HG03196 (cell line): ENCODE data around the gene SLC8B1.

Experiments used
- ATAC-seq: cut with Tn5 transposase; IDR thresholded peaks from one replicate; pipeline ENCODE4 v1.9.1; 2021; ENCODE audit not compliant: unreplicated experiment

Gene SLC8B1

DNA sequence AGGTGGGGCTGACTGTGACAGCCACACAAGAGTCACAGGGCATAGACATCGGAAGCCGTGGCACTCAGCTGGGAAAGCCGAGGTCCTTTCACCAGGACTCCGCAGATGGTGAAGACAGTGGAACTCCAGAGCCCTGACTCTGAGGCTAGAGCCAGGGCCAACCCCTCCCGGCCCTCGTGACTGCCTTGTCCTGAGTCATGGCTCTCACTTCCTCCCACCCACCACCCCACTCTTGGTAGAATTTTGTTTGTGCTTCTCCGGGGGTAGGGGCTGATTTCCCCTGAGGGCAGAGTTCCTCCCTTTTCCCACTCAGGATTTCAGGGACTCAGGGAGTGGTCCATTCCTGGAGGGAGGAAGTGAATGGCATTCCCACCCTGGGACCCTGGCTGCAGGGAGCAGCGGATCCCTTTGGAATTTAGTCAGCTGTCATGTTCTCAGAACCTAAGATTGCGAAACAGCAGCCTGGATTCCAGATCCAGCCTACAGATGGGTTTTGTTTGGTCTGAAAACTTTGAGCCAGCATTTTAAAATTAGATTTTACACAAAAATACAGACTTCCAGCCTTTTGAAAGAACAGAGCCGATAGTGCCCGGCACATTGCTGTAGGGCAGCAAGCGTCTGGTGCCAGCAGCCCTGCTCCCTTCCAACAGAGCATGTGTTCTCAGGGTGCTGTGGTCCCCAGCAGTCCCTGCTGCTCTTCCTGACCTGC, 62.9 kb downstream of the SLC8B1 start:
- ATAC-seq = no peak

GRCh38 chr12:113271466-113271852, 63.5 kb downstream of the SLC8B1 start:
- ATAC-seq = no peak

DNA sequence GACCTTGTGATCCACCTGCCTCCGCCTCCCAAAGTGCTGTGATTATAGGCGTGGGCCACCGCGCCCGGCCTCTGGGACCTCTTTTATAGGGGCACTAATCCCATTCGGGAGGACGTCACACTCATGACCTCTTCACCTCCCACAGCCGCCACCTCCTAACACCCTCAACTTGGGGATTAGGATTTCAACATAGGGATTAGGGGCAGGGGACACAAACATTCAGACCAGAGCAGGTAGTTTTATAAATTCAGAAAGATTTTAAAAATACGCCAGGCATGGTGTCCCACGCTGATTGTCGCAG, 64.2 kb downstream of the SLC8B1 start:
- no peak for ATAC-seq

DNA sequence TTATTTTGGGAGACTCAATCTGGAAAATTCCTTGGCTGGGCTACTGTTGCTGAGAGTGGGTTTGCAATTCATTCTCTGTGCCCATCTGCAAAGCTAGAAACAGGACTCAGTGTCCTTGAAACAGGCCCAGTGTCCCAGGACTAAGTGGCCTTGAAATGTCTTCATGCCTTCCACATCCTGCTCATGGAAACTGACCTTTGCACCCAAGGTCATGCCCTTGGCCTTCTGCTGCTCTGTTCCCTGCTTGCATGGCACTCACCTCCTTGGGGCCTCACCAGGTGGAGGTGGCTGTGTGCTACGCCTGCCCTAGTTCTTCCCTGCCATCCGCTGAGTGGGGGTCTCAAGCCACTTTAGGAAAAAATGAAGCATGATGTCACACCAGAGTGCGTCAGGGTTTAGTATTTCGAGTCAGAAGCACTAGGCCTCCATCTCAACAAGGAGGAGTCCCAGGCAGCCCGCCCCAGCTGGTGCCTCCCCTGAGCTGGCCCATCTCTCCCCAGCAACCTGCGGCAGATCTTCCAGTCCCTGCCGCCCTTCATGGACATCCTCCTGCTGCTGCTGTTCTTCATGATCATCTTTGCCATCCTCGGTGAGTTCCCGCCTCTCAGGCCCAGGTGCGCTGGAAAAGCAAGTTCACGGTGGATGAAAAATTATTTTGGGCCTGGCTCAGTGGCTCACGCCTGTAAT, 65.5 kb downstream of the SLC8B1 start:
- ATAC-seq = no peak

DNA sequence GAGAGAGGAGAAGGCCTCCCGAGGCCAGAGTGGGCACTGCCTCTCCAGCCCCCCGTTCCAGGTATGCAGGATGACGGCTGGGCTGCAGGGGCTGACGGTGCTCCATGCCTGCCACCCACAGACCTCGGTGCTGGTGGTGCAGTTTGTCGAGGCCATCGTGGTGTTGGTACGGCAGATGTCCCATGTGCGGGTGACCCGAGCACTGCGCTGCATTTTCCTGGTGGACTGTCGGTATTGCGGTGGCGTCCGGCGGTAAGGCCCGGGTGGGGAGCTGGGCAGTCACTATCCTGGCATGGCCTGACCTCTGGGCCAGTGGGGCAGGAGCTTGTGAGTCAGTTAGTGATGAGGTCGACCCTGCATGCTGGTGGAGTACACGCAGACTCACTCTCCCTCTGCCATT, 66.3 kb downstream of the SLC8B1 start:
- ATAC-seq = no peak

DNA sequence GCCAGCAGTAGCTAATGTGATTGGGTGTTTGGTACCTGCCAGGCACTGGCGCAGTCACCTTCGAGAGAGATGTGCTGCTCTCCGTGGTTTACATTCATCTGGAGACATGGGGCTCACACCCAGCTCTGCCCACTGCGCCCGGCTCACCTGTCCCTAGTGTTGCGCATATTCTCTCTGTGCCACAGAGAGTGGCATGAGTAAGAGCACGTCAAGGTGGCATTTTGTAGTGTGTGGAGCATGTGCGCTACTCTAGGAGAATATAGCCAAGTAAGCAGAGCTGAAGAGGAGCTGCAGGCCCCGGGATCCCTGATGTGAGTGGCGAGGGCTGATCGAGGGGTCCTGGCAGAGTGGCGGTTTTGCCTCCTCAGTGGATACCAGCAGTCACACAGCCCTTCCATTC, 66.8 kb downstream of the SLC8B1 start:
- no peak for ATAC-seq

GRCh38 chr12:113267621-113268020, 67.3 kb downstream of the SLC8B1 start:
- no peak for ATAC-seq

DNA sequence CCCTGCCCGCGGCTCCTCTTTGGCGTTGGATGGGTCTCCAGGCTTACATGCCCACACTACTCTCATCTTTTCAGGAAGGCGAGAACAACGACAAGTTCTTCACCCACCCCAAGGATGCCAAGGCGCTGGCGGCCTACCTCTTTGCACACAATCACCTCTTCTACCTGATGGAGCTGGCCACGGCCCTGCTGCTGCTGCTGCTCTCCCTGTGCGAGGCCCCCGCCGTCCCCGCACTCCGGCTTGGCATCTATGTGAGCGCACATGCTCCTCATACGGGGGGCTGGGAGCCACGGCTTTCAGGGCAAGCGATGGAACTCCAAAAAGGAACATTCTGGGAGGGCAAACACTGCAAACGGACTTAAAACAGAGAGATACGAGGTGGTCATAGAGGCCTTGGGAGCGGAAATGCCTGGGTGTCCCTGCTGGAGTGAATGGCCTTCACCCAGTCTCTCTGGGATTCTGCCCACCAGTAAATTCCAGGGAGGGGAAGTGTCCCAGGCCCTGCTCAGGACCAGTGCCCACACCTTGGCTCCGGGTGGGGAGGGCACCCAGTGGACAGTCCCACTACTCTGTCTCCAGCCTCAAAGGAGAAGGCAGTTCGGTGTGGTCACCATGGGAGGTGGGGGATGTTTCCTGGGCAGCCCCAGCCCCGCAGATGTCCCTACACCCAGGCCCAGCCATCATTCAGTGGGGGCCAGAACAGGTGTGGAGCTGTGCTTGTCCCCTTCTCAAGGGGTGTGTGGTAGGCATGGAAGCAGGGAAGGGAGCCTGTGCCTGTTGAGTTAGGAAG, 68.6 kb downstream of the SLC8B1 start:
- no peak for ATAC-seq

GRCh38 chr12:113263431-113263963, 71.4 kb downstream of the SLC8B1 start:
- no peak for ATAC-seq

GRCh38 chr12:113262710-113263109, 72.2 kb downstream of the SLC8B1 start:
- ATAC-seq = no peak

DNA sequence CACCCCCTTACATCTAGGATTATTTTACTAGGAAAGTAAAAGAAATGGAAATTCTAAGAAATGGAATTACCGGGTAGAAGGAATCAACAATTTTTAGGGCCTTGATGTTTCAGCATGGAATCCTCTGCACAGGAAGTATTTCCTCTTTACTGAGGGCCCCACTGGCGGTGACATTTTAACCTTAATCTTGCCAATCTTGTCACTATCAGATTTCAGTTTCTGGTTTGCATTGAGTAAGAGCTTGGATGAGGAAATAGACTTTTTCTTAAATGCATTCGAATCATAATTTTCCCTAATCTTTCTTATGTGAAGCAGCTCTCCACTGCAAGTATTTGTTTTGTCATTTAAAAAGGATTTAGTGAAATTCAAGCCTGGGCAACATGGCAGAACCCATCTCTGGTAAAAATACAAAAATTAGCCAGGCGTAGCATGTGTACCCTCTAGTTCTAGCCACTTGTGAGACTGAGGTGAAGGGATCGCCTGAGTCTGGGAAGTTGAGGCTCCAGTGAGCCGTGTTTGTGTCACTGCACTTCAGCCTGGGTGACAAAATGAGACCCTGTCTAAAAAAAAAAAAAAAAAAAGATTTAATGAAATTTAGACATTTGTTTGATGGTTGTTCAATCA, 73.0 kb downstream of the SLC8B1 start:
- no peak for ATAC-seq

GRCh38 chr12:113260636-113261300, 74.1 kb downstream of the SLC8B1 start:
- ATAC-seq = no peak

DNA sequence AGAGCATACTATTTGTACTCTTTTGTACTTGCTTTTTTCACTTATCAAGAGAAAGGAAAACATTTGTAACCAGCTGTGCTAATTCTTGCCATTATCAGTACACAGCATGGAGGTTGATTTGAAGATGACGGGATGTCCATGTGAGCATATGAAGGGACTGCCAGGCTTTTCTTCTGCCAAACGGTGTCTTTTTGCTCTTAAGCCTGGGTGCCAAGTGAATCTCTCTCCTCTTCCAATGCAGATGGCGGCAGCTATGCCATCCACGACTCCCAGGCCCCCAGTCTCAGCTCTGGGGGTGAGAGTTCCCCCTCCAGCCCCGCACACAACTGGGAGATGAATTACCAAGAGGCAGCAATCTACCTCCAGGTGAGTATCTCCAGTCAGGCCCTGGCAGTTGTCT, 74.8 kb downstream of the SLC8B1 start:
- no peak for ATAC-seq

DNA sequence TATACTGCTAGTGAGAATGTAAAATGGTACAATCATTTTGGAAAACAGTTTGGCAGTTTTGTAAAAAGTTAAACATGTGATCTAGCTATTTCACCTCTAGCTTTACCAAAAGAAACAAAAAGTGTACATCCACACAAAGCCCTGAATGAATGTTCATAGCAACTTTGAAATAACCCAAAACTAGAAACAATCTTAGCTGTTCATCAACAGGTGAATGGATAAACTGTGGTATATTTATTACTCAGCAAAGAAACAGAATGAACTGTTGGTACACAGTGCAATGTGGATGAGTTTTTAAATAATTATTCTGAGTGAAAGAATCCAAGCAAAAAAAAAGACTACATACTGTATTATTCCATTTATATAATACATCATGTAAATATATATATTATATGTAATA, 77.3 kb downstream of the SLC8B1 start:
- no peak for ATAC-seq

DNA sequence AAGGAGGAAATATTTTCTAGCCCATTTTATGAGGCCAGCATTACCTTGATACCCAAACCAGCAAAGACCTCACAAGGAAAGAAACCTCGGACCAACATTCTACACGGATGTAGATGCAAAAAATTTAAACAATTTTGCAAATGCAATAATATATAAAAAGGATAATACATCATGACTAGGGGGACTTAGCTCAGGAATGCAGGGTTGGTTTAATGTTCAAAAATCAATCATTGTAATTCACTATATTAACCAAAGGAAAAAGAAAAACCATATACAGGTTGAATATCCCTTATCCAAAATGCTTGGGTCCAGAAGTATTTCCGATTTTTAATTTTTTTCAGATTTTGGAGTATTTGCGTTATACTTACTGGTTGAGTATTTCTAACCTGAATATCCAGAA, 80.6 kb downstream of the SLC8B1 start:
- no peak for ATAC-seq

DNA sequence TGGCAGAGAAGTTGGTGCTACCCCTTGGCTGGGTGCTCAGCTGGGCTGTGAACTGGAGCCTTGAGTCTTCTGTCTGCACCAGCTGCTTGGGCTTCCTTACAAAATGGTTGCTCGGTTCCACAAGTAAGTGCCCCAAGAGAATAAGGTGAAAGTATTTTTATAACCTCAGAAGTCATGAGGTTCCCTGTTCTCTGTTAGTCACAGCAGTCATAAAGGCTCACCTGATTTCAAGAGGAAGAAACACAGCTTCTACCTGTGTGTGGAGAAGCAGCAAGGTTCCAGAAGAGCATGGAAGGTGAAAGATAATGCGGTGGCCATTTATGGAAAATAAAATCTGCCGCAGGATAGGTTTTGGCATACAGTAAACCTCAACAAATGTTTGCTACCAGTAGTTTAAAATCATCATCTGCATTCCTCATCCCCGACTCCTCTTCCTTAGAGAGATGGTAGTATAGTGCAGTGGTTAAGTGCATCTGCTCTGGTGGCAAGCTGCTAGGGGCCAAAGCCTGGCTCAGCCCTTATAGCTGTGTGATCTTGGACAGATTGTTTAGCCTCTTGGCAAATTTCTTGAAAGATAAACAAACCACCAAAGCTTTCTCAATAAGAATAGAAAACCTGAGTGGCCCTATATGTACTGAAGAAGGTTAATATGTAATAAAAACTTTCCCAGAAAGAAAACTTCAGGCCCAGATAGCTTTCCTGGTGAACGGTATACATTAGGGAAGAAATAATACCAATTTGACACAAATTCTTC, 81.2 kb downstream of the SLC8B1 start:
- no peak for ATAC-seq

DNA sequence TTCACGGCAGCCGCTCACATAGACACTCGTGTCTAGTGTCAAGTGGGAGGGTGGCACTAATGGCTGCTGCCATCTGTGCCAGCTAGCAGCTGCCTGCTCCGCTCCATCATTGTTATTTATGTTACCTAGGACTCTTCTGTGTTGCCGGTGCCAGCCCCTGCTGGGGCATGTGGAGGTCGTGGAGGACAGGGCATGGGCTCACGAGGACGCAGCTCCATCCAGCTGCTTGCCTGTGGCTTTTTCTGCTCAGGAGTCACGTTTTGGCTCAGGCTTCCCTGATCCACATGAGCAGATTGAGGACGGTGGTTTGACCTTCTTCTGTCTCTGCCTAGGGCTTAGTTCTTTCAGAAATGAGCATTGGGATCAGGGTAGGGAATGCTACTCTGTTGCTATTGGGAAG, 82.4 kb downstream of the SLC8B1 start:
- ATAC-seq = no peak

GRCh38 chr12:113251404-113252070, 83.4 kb downstream of the SLC8B1 start:
- no peak for ATAC-seq

DNA sequence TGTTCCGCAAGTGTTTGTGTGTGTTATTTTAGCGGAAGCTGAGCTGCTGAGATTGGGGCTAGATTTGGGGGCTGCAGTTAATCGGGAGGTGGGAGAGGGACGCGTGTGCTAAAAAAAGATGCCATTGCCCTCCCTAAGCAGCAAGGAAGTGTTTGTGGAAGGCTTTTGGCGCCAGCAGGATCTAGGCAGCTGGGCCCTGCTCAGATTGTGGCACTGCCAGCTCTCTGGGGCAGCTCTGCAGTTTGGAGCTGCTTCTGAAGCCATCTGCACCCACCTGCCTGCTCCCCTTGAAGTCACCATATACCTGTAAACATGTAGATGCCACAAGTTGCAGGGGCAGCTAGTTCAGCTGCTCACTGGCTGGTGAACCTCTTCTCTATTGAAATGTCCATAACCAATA, 84.9 kb downstream of the SLC8B1 start:
- ATAC-seq = no peak

- no peak for ATAC-seq
Measured at GRCh38 chr12:113249546-113249945, 85.4 kb downstream of the SLC8B1 start.
